K562 treated with DMSO at 1 percent for 48 hours (cell line): ENCODE results near the gene ZNF808. TPM values are rescaled to one million over a fixed set of nuclear protein-coding genes. Genes with fewer than 3 reads are reported as not detected.

Source experiments
- total RNA-seq: library from RNA; unstranded; fragments of 300-600 nt; gene quantifications from 2 replicates; pipeline ENCODE4 v1.2.3, GENCODE V29; 2022; ENCODE audit warnings: low replicate concordance; ENCODE audit errors: extremely low read depth

Gene ZNF808
- not detected in 2 replicates for total RNA-seq

GRCh38 chr19:52527134-52527955, at the start of gene ZNF808:
ZNF808 (plus strand) TSS chr19:52527668; CDS start chr19:52543285, 15,617 bp downstream.

GRCh38 chr19:52570000-52570861, 42.8 kb downstream of the ZNF808 start, which contains the start of gene ZNF701:
ZNF701 (plus strand) TSS chr19:52570287; CDS start chr19:52574148, 3,861 bp downstream.

Other genes with a start within 250 kb of the ZNF808 start
- gene ZNF480, start 230.5 kb upstream of the ZNF808 start, total RNA-seq = not detected in 2 replicates
- gene ZNF610, start 191.4 kb upstream of the ZNF808 start, total RNA-seq = not detected in 2 replicates
- gene ZNF880, start 157.7 kb upstream of the ZNF808 start, total RNA-seq = not detected in 2 replicates
- not detected in 2 replicates for gene ZNF528, start 129.8 kb upstream of the ZNF808 start, total RNA-seq
- not detected in 2 replicates for gene ZNF534, start 98.5 kb upstream of the ZNF808 start, total RNA-seq
- gene ZNF578, start 74.1 kb upstream of the ZNF808 start, total RNA-seq = not detected in 2 replicates
- gene ZNF701, start 42.6 kb downstream of the ZNF808 start, total RNA-seq = not detected in 2 replicates
- not detected in 2 replicates for gene ZNF83, start 110.7 kb downstream of the ZNF808 start, total RNA-seq
- not detected in 2 replicates for gene ZNF611, start 207.4 kb downstream of the ZNF808 start, total RNA-seq